ENCODE data around the gene ATP5F1E. TPM values are rescaled to one million over a fixed set of nuclear protein-coding genes. Genes with fewer than 3 reads are reported as not detected.

Gene ATP5F1E
- total and polyA plus RNA-seq, 4 donors: 11.7 to 148 (median 27.7) TPM

GRCh38 chr20:58982406-58983114 lies 49.6 kb downstream of the ATP5F1E start:
- Histone ChIP-seq H3K27ac (ENCODE audit: low read depth in 1 of 2, low read length in 2 of 2) (no peak overlapping the region), H3K9ac (ENCODE audit: low read depth in 1 of 2, low read length in 2 of 2) (no peak overlapping the region), H3K4me3 (ENCODE audit: low read depth in 1 of 3, low read length in 3 of 3) (no peak overlapping the region), H3K9me3 (ENCODE audit: control insufficient read depth in 4 of 4, low read length in 3 of 4) (no peaks in the 10 kb centered on the region), H3K36me3 (ENCODE audit: control insufficient read depth in 4 of 4, insufficient read depth in 3 of 4, low read depth in 1 of 4, low read length in 3 of 4) (peaks cover 0 to 9% (median 6%) of the 10 kb centered on the region in 4 donors), H3K4me1 (ENCODE audit: control insufficient read depth in 4 of 4, insufficient read depth in 4 of 4, low read length in 3 of 4) (peaks cover 5 to 30% (median 17%) of the 10 kb centered on the region in 4 donors), H3K27me3 (ENCODE audit: control insufficient read depth in 4 of 4, insufficient read depth in 4 of 4, low read length in 3 of 4) (no peaks in the 10 kb centered on the region)
- WGBS: 88% methylated on average over 12 of the region's 12 CpGs
- TF ChIP-seq HNF4A (conservative IDR thresholded peaks at IDR 0.05): no peak
- TF ChIP-seq TAF1 (conservative IDR thresholded peaks at IDR 0.05): no peak
- TF ChIP-seq NR2F2 (IDR thresholded peaks at IDR 0.05): no peak
- TF ChIP-seq CTCF (IDR thresholded peaks at IDR 0.05; ENCODE audit: low read depth, low read length, missing input control): no peak
- no peak for TF ChIP-seq GABPA (IDR thresholded peaks at IDR 0.05 in 1 of 2, conservative IDR thresholded peaks at IDR 0.05 in 1 of 2)
- no peak for TF ChIP-seq EGR1 (IDR thresholded peaks at IDR 0.05; ENCODE audit: low read depth in 2 of 2)
- DNase-seq (ENCODE audit: low spot score): peak; percentile 36

GRCh38 chr20:58981628-58982364 lies 50.3 kb downstream of the ATP5F1E start:
- peaks cover 0 to 4% (median 2%) of the 10 kb centered on the region in 4 donors for H3K36me3 ChIP-seq (ENCODE audit: control insufficient read depth in 4 of 4, insufficient read depth in 3 of 4, low read depth in 1 of 4, low read length in 3 of 4)
- H3K27me3 ChIP-seq (ENCODE audit: control insufficient read depth in 4 of 4, insufficient read depth in 4 of 4, low read length in 3 of 4): no peaks in the 10 kb centered on the region
- WGBS: 22% methylated on average over 29 of the region's 29 CpGs
- H3K4me1 ChIP-seq (ENCODE audit: control insufficient read depth in 4 of 4, insufficient read depth in 4 of 4, low read length in 3 of 4): peaks cover 5 to 24% (median 14%) of the 10 kb centered on the region in 4 donors
- peak in 1 of 2 donors; percentile 8 for TF ChIP-seq RAD21 (IDR thresholded peaks at IDR 0.05)
- TF ChIP-seq JUND (IDR thresholded peaks at IDR 0.05): no peak
- DNase-seq (ENCODE audit: low spot score): peak; percentile 44
- H3K4me3 ChIP-seq (ENCODE audit: low read depth in 1 of 3, low read length in 3 of 3): peak overlapping the region; percentile 83 to 98 (median 92)
- no peaks in the 10 kb centered on the region for H3K9me3 ChIP-seq (ENCODE audit: control insufficient read depth in 4 of 4, low read length in 3 of 4)
- peak overlapping the region; percentile 85 to 86 for H3K9ac ChIP-seq (ENCODE audit: low read depth in 1 of 2, low read length in 2 of 2)
- H3K27ac ChIP-seq (ENCODE audit: low read depth in 1 of 2, low read length in 2 of 2): peak overlapping the region; percentile 63 to 68

GRCh38 chr20:58980711-58981627 lies 51.2 kb downstream of the ATP5F1E start, which contains the start of gene NELFCD:
TSS of gene NELFCD (plus strand) at chr20:58981256. CDS start at chr20:58981310, 54 bp downstream.
- Histone ChIP-seq H3K36me3 (ENCODE audit: control insufficient read depth in 4 of 4, insufficient read depth in 3 of 4, low read depth in 1 of 4, low read length in 3 of 4) (no peaks in the 10 kb centered on the region), H3K9ac (ENCODE audit: low read depth in 1 of 2, low read length in 2 of 2) (peak within 1 kb of the TSS; percentile 85 to 86), H3K4me3 (ENCODE audit: low read depth in 1 of 3, low read length in 3 of 3) (peak within 1 kb of the TSS; percentile 83 to 98 (median 92)), H3K9me3 (ENCODE audit: control insufficient read depth in 4 of 4, low read length in 3 of 4) (peaks cover 0 to 6% (median 1%) of the 10 kb centered on the region in 4 donors), H3K27me3 (ENCODE audit: control insufficient read depth in 4 of 4, insufficient read depth in 4 of 4, low read length in 3 of 4) (no peaks in the 10 kb centered on the region), H3K4me1 (ENCODE audit: control insufficient read depth in 4 of 4, insufficient read depth in 4 of 4, low read length in 3 of 4) (peaks cover 5 to 24% (median 14%) of the 10 kb centered on the region in 4 donors), H3K27ac (ENCODE audit: low read depth in 1 of 2, low read length in 2 of 2) (peak within 1 kb of the TSS; percentile 68 to 84)
- TF ChIP-seq ATF3 (IDR thresholded peaks at IDR 0.05): no peak
- peak; percentile 24 for TF ChIP-seq NR2F2 (IDR thresholded peaks at IDR 0.05)
- TF ChIP-seq RXRA (IDR thresholded peaks at IDR 0.05): peak in 1 of 2 donors; percentile 5
- TF ChIP-seq GABPA (IDR thresholded peaks at IDR 0.05 in 1 of 2, conservative IDR thresholded peaks at IDR 0.05 in 1 of 2): peak in 1 of 2 donors; percentile 44
- peak; percentile 75 for TF ChIP-seq YY1 (IDR thresholded peaks at IDR 0.05)
- no peak for TF ChIP-seq SP1 (IDR thresholded peaks at IDR 0.05)
- 7% methylated on average over 109 of the region's 109 CpGs for WGBS
- DNase-seq (ENCODE audit: low spot score): peak; percentile 95

Measured in liver (tissue), 9 donors.